CD14-positive monocyte (primary cell): ENCODE results near the gene LYL1. TPM values are rescaled to one million over a fixed set of nuclear protein-coding genes. Genes with fewer than 3 reads are reported as not detected.

Experiments used
- DNase-seq, 3 donors: peaks; one replicate each; pipeline ENCODE4 v3.0.0-alpha.2; 2011 to 2022
- H2AFZ ChIP-seq: 2 replicates; pipeline ENCODE4 v1.6.0; 2012; ENCODE audit warnings: mild to moderate bottlenecking, low read depth, low read length, inconsistent platforms; ENCODE audit not compliant: insufficient read depth, poor library complexity, severe bottlenecking
- H3K27ac ChIP-seq, 2 donors: 1 replicate in 1 of 2; 2 replicates in 1 of 2; pipeline ENCODE4 v1.5.1; 2012 to 2013; ENCODE audit warnings: low read length in 2 of 2, control low read depth in 1 of 2, inconsistent platforms in 1 of 2, low read depth in 1 of 2, mild to moderate bottlenecking in 1 of 2
- H3K27me3 ChIP-seq, 2 donors: one replicate each; pipeline versions ENCODE4 v1.6.0 to v1.6.1; 2011 to 2013; ENCODE audit warnings: low read length in 2 of 2; ENCODE audit not compliant: control insufficient read depth in 2 of 2, insufficient read depth in 2 of 2
- H3K36me3 ChIP-seq, 2 donors: replicated peaks in 1 of 2; 1 replicate in 1 of 2; 2 replicates in 1 of 2; pipeline versions ENCODE4 v1.5.1 to v1.6.1; 2012 to 2013; ENCODE audit warnings: low read length in 2 of 2, control low read depth in 1 of 2, inconsistent platforms in 1 of 2, mild to moderate bottlenecking in 1 of 2; ENCODE audit not compliant: insufficient read depth in 2 of 2, control insufficient read depth in 1 of 2
- H3K4me1 ChIP-seq, 2 donors: 1 replicate in 1 of 2; 2 replicates in 1 of 2; pipeline versions ENCODE4 v1.5.1 to v1.6.1; 2012 to 2013; ENCODE audit warnings: low read length in 2 of 2, control low read depth in 1 of 2, inconsistent platforms in 1 of 2, mild to moderate bottlenecking in 1 of 2, moderate library complexity in 1 of 2; ENCODE audit not compliant: insufficient read depth in 2 of 2, control insufficient read depth in 1 of 2
- H3K4me2 ChIP-seq: replicated peaks from 2 replicates; pipeline ENCODE3; 2012; ENCODE audit warnings: low read length, moderate library complexity, mild to moderate bottlenecking; ENCODE audit not compliant: poor library complexity, severe bottlenecking; ENCODE audit errors: extremely low read depth
- H3K4me3 ChIP-seq, 3 experiments: fragments of 200-600 bp in 1 of 3; sonication (generic) in 1 of 3; replicated peaks in 1 of 3; 1 replicate in 2 of 3; 2 replicates in 1 of 3; pipeline ENCODE4 v1.5.1; 2011 to 2013; ENCODE audit warnings: low read length in 3 of 3, mild to moderate bottlenecking in 3 of 3, control low read depth in 2 of 3, low read depth in 2 of 3, inconsistent platforms in 1 of 3, moderate library complexity in 1 of 3
- H3K79me2 ChIP-seq: 2 replicates; pipeline ENCODE4 v1.6.0; 2012; ENCODE audit warnings: mild to moderate bottlenecking, control low read depth, inconsistent platforms, low read length, moderate library complexity; ENCODE audit not compliant: insufficient read depth
- H3K9ac ChIP-seq: 2 replicates; pipeline ENCODE4 v1.6.0; 2017; ENCODE audit warnings: low read length, mild to moderate bottlenecking; ENCODE audit not compliant: insufficient read depth, poor library complexity, severe bottlenecking
- H3K9me3 ChIP-seq, 2 donors: replicated peaks in 1 of 2; 1 replicate in 1 of 2; 2 replicates in 1 of 2; pipeline versions ENCODE4 v1.5.1 to v1.6.1; 2012 to 2013; ENCODE audit warnings: low read length in 2 of 2, control low read depth in 1 of 2; ENCODE audit not compliant: control insufficient read depth in 1 of 2, insufficient read depth in 1 of 2
- H4K20me1 ChIP-seq: 2 replicates; pipeline ENCODE4 v1.6.0; 2012; ENCODE audit warnings: mild to moderate bottlenecking, low read length, control low read depth, moderate library complexity; ENCODE audit not compliant: insufficient read depth
- H3K27ac Mint-ChIP-seq, 7 donors: one replicate each; pipeline ENCODE4 v1.8.0; 2020; ENCODE audit warnings: mild to moderate bottlenecking in 7 of 7, mixed read lengths in 7 of 7, moderate library complexity in 6 of 7, inconsistent platforms in 2 of 7
- H3K27me3 Mint-ChIP-seq, 3 donors: one replicate each; pipeline ENCODE4 v1.8.0; 2021 to 2022; ENCODE audit warnings: low read depth in 3 of 3, mild to moderate bottlenecking in 3 of 3, mixed read lengths in 3 of 3, moderate library complexity in 3 of 3, inconsistent platforms in 1 of 3
- H3K36me3 Mint-ChIP-seq, 2 donors: one replicate each; pipeline ENCODE4 v1.8.0; 2020; ENCODE audit warnings: mixed read lengths in 2 of 2, inconsistent platforms in 1 of 2, mild to moderate bottlenecking in 1 of 2
- H3K4me1 Mint-ChIP-seq: one replicate; pipeline ENCODE4 v1.8.0; 2020; ENCODE audit warnings: mild to moderate bottlenecking, mixed read lengths
- H3K4me3 Mint-ChIP-seq, 2 donors: one replicate each; pipeline ENCODE4 v1.8.0; 2020; ENCODE audit warnings: mild to moderate bottlenecking in 2 of 2, mixed read lengths in 2 of 2, moderate library complexity in 1 of 2
- H3K9me3 Mint-ChIP-seq, 7 donors: one replicate each; pipeline ENCODE4 v1.8.0; 2020 to 2022; ENCODE audit warnings: mixed read lengths in 7 of 7, mild to moderate bottlenecking in 6 of 7, moderate library complexity in 6 of 7, inconsistent platforms in 2 of 7
- WGBS: methylation state at CpG from one replicate; pipeline ENCODE4 v1.1.5; 2013; ENCODE audit warnings: missing lambda C conversion rate; ENCODE audit not compliant: insufficient coverage; 5-methylcytosine and 5-hydroxymethylcytosine counted together
- intact Hi-C, 2 donors: fragments of 100-400 bp; cut with micrococcal nuclease; formaldehyde crosslinking; loops; one replicate each; pipeline versions ENCODE4 v1.15.0 to v1.15.1; 2023
- polyA plus RNA-seq, 3 donors: library from polyadenylated mRNA; depleted of rRNA in 1 of 3; unstranded in 2 of 3; stranded (reverse) in 1 of 3; fragments of 300-500 nt in 2 of 3; fragments of >200 nt in 1 of 3; fragmentation: Illumina TruSeq in 2 of 3; gene quantifications; 1 replicate in 2 of 3; 2 replicates in 1 of 3; pipeline ENCODE4 v1.2.3, GENCODE V29; 2012 to 2021
- TF ChIP-seq, protein P1 (sequence below): fragments of 200-600 bp; IDR thresholded peaks from one replicate; pipeline ENCODE4 v1.8.0; 2022; ENCODE audit warnings: antibody characterized with exemption, mild to moderate bottlenecking

LYL1 gene
- polyA plus RNA-seq, 3 donors = 35.7 to 51.1 (median 37.1) TPM

GRCh38 chr19:13100031-13100588, 2.5 kb downstream of the LYL1 start:
- Histone ChIP-seq H3K9ac (peak overlapping the region; percentile 86), H3K36me3 (peaks cover 3 to 11% of the 10 kb centered on the region in 2 donors), H4K20me1 (peaks cover 27% of the 10 kb centered on the region), H3K27me3 (no peaks in the 10 kb centered on the region), H3K9me3 (no peaks in the 10 kb centered on the region), H3K27ac (peak overlapping the region; percentile 90 to 98), H3K4me1 (peaks cover 70 to 89% of the 10 kb centered on the region in 2 donors), H2AFZ (peak overlapping the region; percentile 61), H3K79me2 (peaks cover 75% of the 10 kb centered on the region), H3K4me3 (peak overlapping the region; percentile 29 to 92 (median 84)), H3K4me2 (peak overlapping the region; percentile 100)
- TF ChIP-seq, protein P1, sequence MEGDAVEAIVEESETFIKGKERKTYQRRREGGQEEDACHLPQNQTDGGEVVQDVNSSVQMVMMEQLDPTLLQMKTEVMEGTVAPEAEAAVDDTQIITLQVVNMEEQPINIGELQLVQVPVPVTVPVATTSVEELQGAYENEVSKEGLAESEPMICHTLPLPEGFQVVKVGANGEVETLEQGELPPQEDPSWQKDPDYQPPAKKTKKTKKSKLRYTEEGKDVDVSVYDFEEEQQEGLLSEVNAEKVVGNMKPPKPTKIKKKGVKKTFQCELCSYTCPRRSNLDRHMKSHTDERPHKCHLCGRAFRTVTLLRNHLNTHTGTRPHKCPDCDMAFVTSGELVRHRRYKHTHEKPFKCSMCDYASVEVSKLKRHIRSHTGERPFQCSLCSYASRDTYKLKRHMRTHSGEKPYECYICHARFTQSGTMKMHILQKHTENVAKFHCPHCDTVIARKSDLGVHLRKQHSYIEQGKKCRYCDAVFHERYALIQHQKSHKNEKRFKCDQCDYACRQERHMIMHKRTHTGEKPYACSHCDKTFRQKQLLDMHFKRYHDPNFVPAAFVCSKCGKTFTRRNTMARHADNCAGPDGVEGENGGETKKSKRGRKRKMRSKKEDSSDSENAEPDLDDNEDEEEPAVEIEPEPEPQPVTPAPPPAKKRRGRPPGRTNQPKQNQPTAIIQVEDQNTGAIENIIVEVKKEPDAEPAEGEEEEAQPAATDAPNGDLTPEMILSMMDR = no peak
- Mint-ChIP-seq H3K9me3 (no peaks in the 10 kb centered on the region), H3K27ac (peak overlapping the region; percentile 88 to 97 (median 94)), H3K4me1 (peaks cover 53% of the 10 kb centered on the region), H3K36me3 (peaks cover 7 to 9% of the 10 kb centered on the region in 2 donors), H3K4me3 (peak overlapping the region; percentile 74 to 78), H3K27me3 (peaks cover 0 to 1% (median 1%) of the 10 kb centered on the region in 3 donors)
- intact Hi-C loops = loop anchor here (5.0 kb wide), 1 partner anchor 52 kb away; the partner anchor contains the start of genes IER2 (in 2 of the 2) and STX10 (in 2 of the 2)
- 3% methylated on average over 8 of the region's 12 CpGs for WGBS
- peak; percentile 64 to 78 (median 76) for DNase-seq

DNA sequence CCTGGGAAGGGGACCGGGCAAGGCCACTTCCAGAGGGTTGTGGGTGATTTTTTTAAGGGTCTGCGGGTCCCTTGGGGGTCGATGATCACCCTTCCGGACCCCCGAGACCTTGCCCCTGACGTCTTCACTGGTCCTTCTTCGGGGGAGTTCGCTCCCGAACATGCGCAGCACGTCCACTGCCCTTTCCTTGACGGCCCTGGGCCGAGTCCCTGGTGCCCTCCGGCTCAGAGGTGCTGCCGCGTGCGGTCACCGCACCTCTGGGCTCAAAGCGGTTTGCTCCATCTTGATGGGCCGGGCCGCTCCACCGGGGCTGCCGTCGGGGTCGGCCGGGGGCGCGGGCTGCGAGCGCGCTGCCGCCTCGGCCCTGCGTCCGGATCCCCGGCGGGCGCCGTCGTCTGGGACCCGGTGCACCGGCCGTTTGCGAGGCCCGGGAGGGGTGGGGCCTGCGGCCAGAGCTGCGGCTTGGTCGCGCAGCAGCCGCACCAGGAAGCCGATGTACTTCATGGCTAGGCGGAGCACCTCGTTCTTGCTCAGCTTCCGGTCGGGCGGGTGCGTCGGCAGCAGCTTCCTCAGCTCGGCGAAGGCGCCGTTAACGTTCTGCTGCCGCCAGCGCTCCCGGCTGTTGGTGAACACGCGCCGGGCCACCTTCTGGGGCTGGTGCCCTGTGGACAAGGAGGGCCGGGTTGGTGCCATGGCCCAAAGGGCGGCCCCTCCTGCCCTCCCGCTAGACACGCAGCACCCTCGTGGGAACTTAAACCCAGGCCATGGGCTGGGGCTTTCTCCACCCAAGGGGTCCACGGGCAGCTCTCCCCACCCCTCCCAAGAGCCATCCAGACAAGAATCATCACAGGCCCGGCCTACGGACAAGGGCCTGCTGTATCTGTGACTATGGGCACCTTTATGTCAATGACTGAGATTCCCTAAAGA, 3.3 kb downstream of the LYL1 start:
- H3K4me1 ChIP-seq = peaks cover 70 to 89% of the 10 kb centered on the region in 2 donors
- peaks cover 27% of the 10 kb centered on the region for H4K20me1 ChIP-seq
- H2AFZ ChIP-seq = peak overlapping the region; percentile 61
- peak overlapping the region; percentile 90 to 98 for H3K27ac ChIP-seq
- WGBS = under 1% methylated on average over 70 of the region's 77 CpGs
- peak overlapping the region; percentile 86 for H3K9ac ChIP-seq
- no peaks in the 10 kb centered on the region for H3K27me3 ChIP-seq
- Mint-ChIP-seq H3K4me1 (peaks cover 54% of the 10 kb centered on the region), H3K4me3 (peak overlapping the region; percentile 87 to 95), H3K36me3 (peaks cover 7 to 9% of the 10 kb centered on the region in 2 donors), H3K9me3 (no peaks in the 10 kb centered on the region), H3K27me3 (peaks cover 0 to 1% (median 1%) of the 10 kb centered on the region in 3 donors), H3K27ac (peak overlapping the region; percentile 93 to 97 (median 95))
- TF ChIP-seq, protein P1 = no peak
- intact Hi-C loops = loop anchor here in 1 of 2 donors (10.0 kb wide), 1 partner anchor 305 kb away; the partner anchor contains the start of gene JUNB
- DNase-seq = peak; percentile 87 to 89 (median 89)
- peak overlapping the region; percentile 100 for H3K4me2 ChIP-seq
- H3K4me3 ChIP-seq = peak overlapping the region; percentile 61 to 92 (median 84)
- peaks cover 67% of the 10 kb centered on the region for H3K79me2 ChIP-seq
- no peaks in the 10 kb centered on the region for H3K9me3 ChIP-seq
- H3K36me3 ChIP-seq = peaks cover 3 to 11% of the 10 kb centered on the region in 2 donors
